GM23248 (cell line): ENCODE measurements around the gene ARSK.

Source experiments
- EZH2 ChIP-seq: fragments of 200-600 bp; sonication (generic); IDR thresholded peaks from 2 replicates; pipeline ENCODE4 v1.6.1; 2018; ENCODE audit warnings: antibody characterized with exemption, mild to moderate bottlenecking; ENCODE audit not compliant: insufficient read depth, poor library complexity, severe bottlenecking
- EZH2phosphoT487 ChIP-seq: fragments of 200-600 bp; sonication (generic); IDR thresholded peaks from 2 replicates; pipeline ENCODE4 v1.6.1; 2018; ENCODE audit warnings: antibody characterized with exemption, moderate library complexity, mild to moderate bottlenecking, low read depth; ENCODE audit not compliant: insufficient read depth

GRCh38 chr5:95595289-95595931, 40.5 kb downstream of the ARSK start:
- TF ChIP-seq EZH2 (no peak), EZH2phosphoT487 (no peak)
